SK-MEL-5 (cell line): ENCODE results near the gene TGFBI. TPM values are rescaled to one million over a fixed set of nuclear protein-coding genes. Genes with fewer than 3 reads are reported as not detected.

Source experiments
- DNase-seq: peaks from one replicate; pipeline ENCODE4 v3.0.0-alpha.2; 2016; ENCODE audit warnings: low read depth, low spot score
- in situ Hi-C: cut with HindIII; loops from 2 replicates; pipeline ENCODE4 v1.10.0; 2016; ENCODE audit warnings: low sequenced_read_pairs, high pct_unique_total_duplicates, low pct_unique_long_range_greater_than_20kb
- total RNA-seq: library from RNA; depleted of rRNA; stranded (reverse); fragments of >200 nt; shearing (Covaris generic); gene quantifications from 2 replicates; pipeline ENCODE4 v1.2.3, GENCODE V29; 2014

The TGFBI gene
- total RNA-seq, 1 experiment from 2014 or later, result 304 TPM

DNA sequence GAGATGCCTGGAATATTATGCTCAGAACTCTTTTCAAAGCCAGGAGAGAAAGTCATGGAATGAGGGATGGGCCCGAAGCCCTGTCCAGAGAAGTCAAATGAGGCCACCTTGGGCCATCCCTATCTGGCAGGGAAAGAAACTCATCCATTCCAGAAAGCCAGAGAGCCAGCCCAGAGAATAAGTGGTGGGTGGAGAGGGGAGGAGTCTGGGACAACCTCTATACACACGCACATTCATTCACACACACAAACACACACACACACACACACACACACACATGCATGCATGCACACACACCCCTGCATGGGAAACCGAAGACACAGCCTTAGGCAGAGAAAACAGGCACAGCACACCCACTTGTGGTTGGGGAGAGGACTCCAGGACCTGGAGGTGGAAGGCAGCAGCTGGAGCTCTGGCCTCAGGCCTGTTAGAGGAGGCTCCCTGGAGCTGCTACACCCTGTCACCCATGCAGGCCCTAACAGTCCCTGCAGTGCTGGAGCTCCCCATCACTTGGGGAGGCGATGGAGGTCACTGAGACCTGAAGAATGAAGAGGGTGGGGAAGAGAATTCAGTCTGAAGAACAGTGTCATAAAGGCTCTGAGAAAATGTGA lies 38.0 kb downstream of the TGFBI start:
- peak; percentile 22 for DNase-seq
- in situ Hi-C loops, result no loop called here

- in situ Hi-C loops, result no loop called here
These were observed 38.6 kb downstream of the TGFBI start for GRCh38 chr5:136067422-136067821.

GRCh38 chr5:136070486-136071285 lies 41.9 kb downstream of the TGFBI start:
- in situ Hi-C loops, result no loop called here
- no peak for DNase-seq

More at GRCh38 chr5:136067422-136067821, 38.6 kb downstream of the TGFBI start:
- no peak for DNase-seq

DNA sequence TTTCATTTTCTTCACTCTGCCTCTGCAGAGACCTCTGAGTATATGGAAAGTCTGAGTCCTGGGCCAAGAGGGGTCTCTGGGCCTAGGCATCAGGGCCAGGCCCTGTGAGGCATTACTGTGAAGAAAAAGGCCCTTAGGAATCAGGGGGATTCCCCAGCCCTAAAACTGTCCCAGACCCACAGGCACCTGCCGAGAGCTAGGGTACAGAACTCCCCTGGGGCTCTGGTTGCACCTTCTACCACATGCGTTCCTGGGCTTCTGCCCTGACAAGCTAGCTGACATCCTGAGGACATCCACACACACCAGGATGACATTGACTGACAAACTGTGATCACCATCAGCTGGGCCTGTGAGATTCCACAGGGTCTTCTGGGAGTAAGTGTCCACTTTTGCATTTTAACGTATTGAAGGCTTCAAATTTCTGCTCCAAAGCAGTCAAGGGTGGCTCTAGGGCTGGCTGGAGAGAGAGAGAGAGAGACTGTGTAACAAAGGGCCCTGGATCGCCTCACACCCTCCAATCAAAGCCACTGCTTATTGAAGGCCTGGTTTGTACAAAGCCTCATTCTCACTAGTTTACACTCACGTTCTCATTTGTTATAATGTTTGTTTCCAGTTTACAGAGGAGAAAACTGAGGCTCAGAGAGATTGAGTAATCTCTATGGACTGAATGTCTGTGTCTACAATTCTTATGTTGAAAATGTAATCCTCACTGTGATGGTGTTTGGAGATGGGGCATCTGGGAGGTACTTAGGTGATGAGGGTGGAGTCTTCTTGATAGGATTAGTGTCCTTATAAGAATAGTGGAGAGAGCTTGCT lies 45.1 kb downstream of the TGFBI start:
- no peak for DNase-seq
- in situ Hi-C loops, result no loop called here

- in situ Hi-C loops, result no loop called here
- DNase-seq, result no peak
These were observed 46.7 kb downstream of the TGFBI start for GRCh38 chr5:136075466-136075891.

- in situ Hi-C loops, result no loop called here
- DNase-seq, result no peak
These were observed 47.3 kb downstream of the TGFBI start for GRCh38 chr5:136076067-136076466.

DNA sequence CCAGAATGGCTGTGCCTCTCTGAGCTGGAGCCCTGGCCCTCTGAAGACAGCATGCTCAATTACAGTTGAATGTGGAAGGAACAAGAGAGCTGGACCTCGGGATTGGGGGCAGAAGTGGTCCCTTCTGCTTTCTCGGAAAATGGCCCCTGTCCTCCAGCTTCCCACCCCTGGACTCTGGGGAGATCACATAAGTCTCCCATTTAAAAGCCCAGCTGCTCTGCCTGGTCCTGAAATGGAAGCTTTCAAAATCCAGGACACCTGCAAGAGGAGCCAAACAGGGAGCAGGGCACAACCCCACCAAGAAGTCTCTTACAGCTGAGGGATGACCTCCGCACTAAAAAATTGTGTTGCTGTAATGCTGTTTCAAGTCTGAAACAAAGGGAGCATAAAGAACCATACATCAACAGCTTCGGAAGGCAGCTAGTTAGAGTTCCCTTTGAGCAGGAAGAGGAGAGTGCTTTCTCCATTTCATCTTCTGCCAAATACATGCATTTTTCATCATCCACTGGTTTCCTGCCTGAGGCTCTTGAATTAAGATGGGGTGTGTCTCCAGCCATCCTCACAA lies 48.2 kb downstream of the TGFBI start:
- no peak for DNase-seq
- in situ Hi-C loops, result no loop called here

- no peak for DNase-seq
- in situ Hi-C loops, result no loop called here
These were observed 50.6 kb downstream of the TGFBI start for GRCh38 chr5:136079195-136079985.

GRCh38 chr5:136080113-136080482 lies 51.3 kb downstream of the TGFBI start:
- in situ Hi-C loops, result no loop called here
- no peak for DNase-seq

- DNase-seq, result peak; percentile 55
- in situ Hi-C loops, result no loop called here
These were observed 51.9 kb downstream of the TGFBI start for GRCh38 chr5:136080483-136081216.

- DNase-seq, result no peak
- in situ Hi-C loops, result no loop called here
These were observed 52.4 kb downstream of the TGFBI start for GRCh38 chr5:136081217-136081591.

DNA sequence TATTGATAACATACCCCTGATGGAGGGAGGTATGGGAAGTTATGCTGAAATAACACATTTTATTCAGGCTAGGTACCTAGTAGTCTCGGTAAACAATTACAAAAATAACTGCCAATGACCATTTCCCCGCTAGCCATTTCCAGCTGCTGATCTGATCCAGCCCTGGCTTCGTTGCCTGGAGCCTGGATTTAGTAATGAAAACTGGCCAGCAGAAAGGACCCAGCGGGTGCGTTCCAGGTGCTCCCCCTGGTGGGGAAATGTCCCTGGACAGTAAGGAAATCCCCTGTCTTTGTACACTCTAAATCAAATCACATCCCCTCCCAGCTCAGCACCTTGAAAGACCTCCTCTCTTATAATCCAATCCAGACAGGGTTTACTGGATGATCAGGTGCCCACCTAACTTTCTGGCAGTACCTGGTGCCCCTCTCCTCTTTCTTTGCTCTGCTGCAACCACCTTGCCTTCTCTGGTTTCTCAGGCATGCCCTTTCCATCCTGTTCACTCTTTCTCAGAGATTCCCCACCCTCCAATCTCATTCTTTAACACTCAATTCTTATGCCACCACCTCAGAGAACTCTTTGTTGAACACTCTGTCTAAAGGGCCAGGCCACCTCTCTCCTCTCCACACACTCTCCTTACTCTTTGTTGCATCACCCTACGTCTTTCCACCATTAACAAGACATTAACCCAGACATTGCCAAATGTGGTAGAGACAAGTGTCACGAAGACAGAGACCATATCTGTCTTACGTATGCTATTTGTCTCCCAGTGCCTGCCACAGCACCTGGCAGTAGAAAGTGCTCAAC lies 53.8 kb downstream of the TGFBI start:
- in situ Hi-C loops, result no loop called here
- DNase-seq, result peak; percentile 72

- DNase-seq, result no peak
- in situ Hi-C loops, result no loop called here
These were observed 55.9 kb downstream of the TGFBI start for GRCh38 chr5:136084698-136085097.

DNA sequence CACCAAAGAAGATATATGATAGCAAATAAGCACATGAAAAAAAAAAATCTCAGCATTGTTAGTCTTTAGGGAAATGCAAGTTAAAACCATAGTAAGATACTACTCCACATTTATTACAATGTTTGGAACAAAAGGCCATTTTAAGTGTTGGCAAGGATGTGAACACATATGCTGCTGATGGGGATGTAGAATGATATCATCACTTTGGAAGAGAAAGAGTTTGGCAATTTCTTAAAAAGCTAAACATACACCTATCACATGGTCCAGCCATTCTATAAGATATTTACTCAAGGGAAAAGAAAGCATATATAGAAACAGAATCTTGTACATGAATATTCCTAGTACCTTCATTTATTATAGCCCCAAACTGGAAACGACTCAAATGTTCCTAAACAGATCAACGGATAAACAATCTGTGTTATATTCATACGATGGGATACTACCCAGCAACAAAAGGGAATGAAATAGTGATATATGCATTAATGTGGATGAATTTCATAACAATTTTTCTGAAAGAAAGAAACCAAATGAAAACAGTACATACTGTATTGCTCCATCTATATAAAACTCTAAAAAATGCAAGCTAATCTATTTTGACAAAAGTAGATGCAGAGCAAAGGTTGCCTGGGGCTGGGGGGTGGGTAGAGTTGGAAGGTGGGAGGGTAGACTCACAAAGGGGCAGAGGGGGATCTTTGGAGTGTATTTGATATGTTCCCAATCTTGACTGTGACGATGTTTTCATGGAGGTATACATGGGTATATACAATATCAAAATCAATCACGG lies 58.2 kb downstream of the TGFBI start:
- in situ Hi-C loops, result no loop called here
- no peak for DNase-seq
